B cell (primary cell): ENCODE measurements around the gene VGLL2. TPM values are rescaled to one million over a fixed set of nuclear protein-coding genes. Genes with fewer than 3 reads are reported as not detected.

Source experiments
- ATAC-seq: fragments of 200-7000 bp; cut with Tn5 transposase; one replicate; pipeline ENCODE4 v1.10.0; 2021; ENCODE audit warnings: low read depth, mild to moderate bottlenecking, moderate number of reproducible peaks, moderate library complexity
- CTCF ChIA-PET: fragments of 350-600 bp; sonication (Branson Sonifier 250); formaldehyde crosslinking; loops from one replicate; lab custom pipeline; 2021; ENCODE audit warnings: antibody characterized with exemption, inconsistent platforms; lab: Charles Lee
- POLR2A ChIA-PET: fragments of 350-600 bp; sonication (Branson Sonifier 250); formaldehyde crosslinking; loops from one replicate; lab custom pipeline; 2021; ENCODE audit warnings: antibody characterized with exemption; lab: Charles Lee
- DNase-seq: peaks from one replicate; pipeline ENCODE4 v3.0.0; 2013
- H2AFZ ChIP-seq: 2 replicates; pipeline ENCODE4 v1.6.1; 2012; ENCODE audit warnings: mild to moderate bottlenecking, low read depth, low read length; ENCODE audit not compliant: insufficient read depth, poor library complexity, severe bottlenecking
- H3K27ac ChIP-seq, 2 donors: 1 replicate in 1 of 2; 2 replicates in 1 of 2; pipeline ENCODE4 v1.5.1; 2012 to 2013; ENCODE audit warnings: low read length in 2 of 2, mild to moderate bottlenecking in 2 of 2, moderate library complexity in 1 of 2
- H3K27me3 ChIP-seq, 4 experiments: fragments of 200-600 bp in 1 of 4; sonication (generic) in 1 of 4; replicated peaks in 1 of 4; 1 replicate in 2 of 4; 2 replicates in 2 of 4; pipeline versions ENCODE4 v1.6.1 to v1.7.0; 2013 to 2016; ENCODE audit warnings: low read length in 3 of 4, mild to moderate bottlenecking in 2 of 4, mixed read lengths in 1 of 4, moderate library complexity in 1 of 4; ENCODE audit not compliant: insufficient read depth in 4 of 4, control insufficient read depth in 3 of 4; ENCODE audit errors: control extremely low read depth in 1 of 4
- H3K36me3 ChIP-seq, 2 experiments: replicated peaks in 1 of 2; 1 replicate in 1 of 2; 2 replicates in 1 of 2; pipeline versions ENCODE4 v1.6.1 to v1.7.1; 2013; ENCODE audit warnings: low read length in 1 of 2; ENCODE audit not compliant: insufficient read depth in 2 of 2, control insufficient read depth in 1 of 2; ENCODE audit errors: control extremely low read depth in 1 of 2, extremely low read depth in 1 of 2
- H3K4me1 ChIP-seq, 2 donors: fragments of 200-600 bp in 1 of 2; sonication (generic) in 1 of 2; 1 replicate in 1 of 2; 2 replicates in 1 of 2; pipeline versions ENCODE4 v1.5.1 to v1.6.1; 2013 to 2017; ENCODE audit warnings: low read length in 2 of 2; ENCODE audit not compliant: control insufficient read depth in 2 of 2, insufficient read depth in 2 of 2
- H3K4me2 ChIP-seq: replicated peaks from 2 replicates; pipeline ENCODE3; 2012; ENCODE audit warnings: mild to moderate bottlenecking, low read depth, low read length; ENCODE audit not compliant: poor library complexity, severe bottlenecking
- H3K4me3 ChIP-seq, 5 experiments: fragments of 200-600 bp in 1 of 5; sonication (generic) in 1 of 5; 1 replicate in 3 of 5; 2 replicates in 2 of 5; pipeline versions ENCODE4 v1.5.1 to v1.7.0; 2011 to 2016; ENCODE audit warnings: low read length in 4 of 5, mild to moderate bottlenecking in 4 of 5, low read depth in 2 of 5, control low read depth in 1 of 5, moderate library complexity in 1 of 5; ENCODE audit not compliant: insufficient read depth in 1 of 5; ENCODE audit errors: control extremely low read depth in 1 of 5, extremely low read depth in 1 of 5
- H3K79me2 ChIP-seq: fragments of 200-600 bp; sonication (generic); one replicate; pipeline ENCODE4 v1.6.0; 2016; ENCODE audit warnings: low read length; ENCODE audit not compliant: control insufficient read depth, insufficient read depth
- H3K9ac ChIP-seq: fragments of 200-600 bp; sonication (generic); 2 replicates; pipeline ENCODE4 v1.6.1; 2017; ENCODE audit warnings: mild to moderate bottlenecking, low read length, moderate library complexity
- H3K9me3 ChIP-seq, 3 donors: one replicate each; pipeline versions ENCODE4 v1.6.1 to v1.7.1; 2013; ENCODE audit warnings: low read length in 2 of 3; ENCODE audit not compliant: control insufficient read depth in 2 of 3, insufficient read depth in 1 of 3; ENCODE audit errors: control extremely low read depth in 1 of 3
- H4K20me1 ChIP-seq: 2 replicates; pipeline ENCODE4 v1.6.0; 2012; ENCODE audit warnings: mild to moderate bottlenecking, low read length; ENCODE audit not compliant: insufficient read depth, control insufficient read depth, poor library complexity, severe bottlenecking
- H3K27ac Mint-ChIP-seq: one replicate; pipeline ENCODE4 v1.8.0; 2021; ENCODE audit warnings: mixed read lengths
- H3K27me3 Mint-ChIP-seq: one replicate; pipeline ENCODE4 v1.8.0; 2021; ENCODE audit warnings: mixed read lengths
- H3K4me1 Mint-ChIP-seq: one replicate; pipeline ENCODE4 v1.8.0; 2021; ENCODE audit warnings: mixed read lengths
- H3K4me3 Mint-ChIP-seq: one replicate; pipeline ENCODE4 v1.8.0; 2021; ENCODE audit warnings: mixed read lengths
- H3K9me3 Mint-ChIP-seq: one replicate; pipeline ENCODE4 v1.8.0; 2022; ENCODE audit warnings: mixed read lengths; ENCODE audit not compliant: insufficient read depth
- CTCF ChIP-seq: fragments of 200-600 bp; IDR thresholded peaks from one replicate; pipeline ENCODE4 v1.8.0; 2022; ENCODE audit warnings: antibody characterized with exemption, mild to moderate bottlenecking
- EZH2 ChIP-seq: IDR thresholded peaks from 2 replicates; pipeline ENCODE4 v1.6.1; 2012; ENCODE audit warnings: borderline replicate concordance, low read depth, mild to moderate bottlenecking, moderate library complexity, low read length; ENCODE audit not compliant: insufficient read depth, poor library complexity, severe bottlenecking
- WGBS: methylation state at CpG from one replicate; pipeline ENCODE4 v1.1.5; 2013; ENCODE audit warnings: missing lambda C conversion rate; ENCODE audit not compliant: insufficient coverage; 5-methylcytosine and 5-hydroxymethylcytosine counted together
- intact Hi-C: fragments of 100-400 bp; cut with micrococcal nuclease; formaldehyde crosslinking; loops from one replicate; pipeline ENCODE4 v1.10.0; 2022
- polyA plus RNA-seq: library from polyadenylated mRNA; depleted of rRNA; stranded (reverse); fragments of >200 nt; gene quantifications from 2 replicates; pipeline ENCODE4 v1.2.3, GENCODE V29; 2012
- total RNA-seq, 2 donors: library from RNA; stranded (reverse); fragments of 120-200 nt in 1 of 2; gene quantifications; 1 replicate in 1 of 2; 2 replicates in 1 of 2; pipeline versions ENCODE4 v1.2.3 to v1.2.4, GENCODE V29; 2013 to 2022

The VGLL2 gene
- total and polyA plus RNA-seq, 2 donors (not counting 1 experiment from before 2014, with no cell fraction given), result not detected

DNA sequence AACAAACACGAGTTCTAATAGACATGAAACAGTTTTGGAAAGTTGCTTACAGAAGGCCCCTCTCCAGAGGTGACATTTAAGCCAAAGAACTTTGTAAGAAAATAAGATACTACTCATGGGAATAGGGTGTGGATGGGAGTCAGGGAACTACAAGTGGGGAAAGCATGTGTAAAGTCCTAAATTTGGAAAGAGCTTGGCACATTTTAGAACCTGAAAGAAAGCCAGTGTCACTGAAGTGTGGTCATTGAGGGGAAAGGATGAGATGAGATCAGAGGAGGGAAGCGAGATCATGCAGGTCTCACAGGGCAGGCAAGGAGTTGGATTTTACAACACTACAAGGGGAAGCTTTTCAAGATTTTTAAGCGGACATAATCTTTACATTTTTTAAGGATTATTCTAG lies 38.0 kb downstream of the VGLL2 start:
- no peak overlapping the region for H3K4me3 Mint-ChIP-seq
- no peaks in the 10 kb centered on the region for H3K36me3 ChIP-seq
- no peak for DNase-seq
- no peaks in the 10 kb centered on the region for H4K20me1 ChIP-seq
- no peaks in the 10 kb centered on the region for H3K9me3 Mint-ChIP-seq
- H3K4me1 Mint-ChIP-seq, result no peaks in the 10 kb centered on the region
- CTCF ChIA-PET, result no interaction called here
- WGBS, result no CpG with 5 or more reads among the region's 3 CpGs
- TF ChIP-seq EZH2 (no peak), CTCF (no peak)
- H3K4me2 ChIP-seq, result no peak overlapping the region
- H3K79me2 ChIP-seq, result no peaks in the 10 kb centered on the region
- no peaks in the 10 kb centered on the region for H3K4me1 ChIP-seq
- POLR2A ChIA-PET, result no interaction called here
- no peaks in the 10 kb centered on the region for H3K27me3 Mint-ChIP-seq
- no peaks in the 10 kb centered on the region for H3K9me3 ChIP-seq
- no peak overlapping the region for H3K4me3 ChIP-seq
- intact Hi-C loops, result no loop called here
- H3K27ac ChIP-seq, result no peak overlapping the region
- ATAC-seq, result no peak
- H2AFZ ChIP-seq, result no peak overlapping the region
- H3K9ac ChIP-seq, result no peak overlapping the region
- no peaks in the 10 kb centered on the region for H3K27me3 ChIP-seq
- H3K27ac Mint-ChIP-seq, result no peak overlapping the region

DNA sequence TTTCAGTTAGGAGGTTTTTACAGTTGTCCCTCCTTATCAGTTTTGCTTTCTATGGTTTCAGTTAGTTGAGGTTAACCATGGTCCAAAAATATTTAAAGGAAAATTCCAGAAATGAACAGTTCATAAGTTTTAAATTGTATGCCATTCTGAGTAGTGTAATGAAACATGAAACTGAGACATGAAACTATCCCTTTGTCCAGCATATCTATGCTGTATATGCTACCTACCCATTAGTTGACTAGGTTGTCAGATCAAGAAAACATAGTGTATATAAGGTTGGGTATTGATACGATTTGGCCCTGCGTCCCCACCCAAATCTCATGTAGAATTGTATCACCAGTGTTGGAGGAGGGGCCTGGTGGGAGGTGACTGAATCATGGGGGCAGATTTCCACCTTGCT lies 39.1 kb downstream of the VGLL2 start:
- no peaks in the 10 kb centered on the region for H3K36me3 ChIP-seq
- H2AFZ ChIP-seq, result no peak overlapping the region
- no peak for ATAC-seq
- CTCF ChIA-PET, result no interaction called here
- intact Hi-C loops, result no loop called here
- no peaks in the 10 kb centered on the region for H3K27me3 ChIP-seq
- Mint-ChIP-seq H3K4me3 (no peak overlapping the region), H3K9me3 (no peaks in the 10 kb centered on the region), H3K27me3 (no peaks in the 10 kb centered on the region), H3K4me1 (no peaks in the 10 kb centered on the region), H3K27ac (no peak overlapping the region)
- H4K20me1 ChIP-seq, result no peaks in the 10 kb centered on the region
- H3K4me2 ChIP-seq, result no peak overlapping the region
- no CpG with 5 or more reads among the region's 2 CpGs for WGBS
- H3K4me3 ChIP-seq, result no peak overlapping the region
- H3K4me1 ChIP-seq, result no peaks in the 10 kb centered on the region
- POLR2A ChIA-PET, result no interaction called here
- no peak for DNase-seq
- H3K79me2 ChIP-seq, result no peaks in the 10 kb centered on the region
- TF ChIP-seq EZH2 (no peak), CTCF (no peak)
- no peak overlapping the region for H3K9ac ChIP-seq
- H3K27ac ChIP-seq, result no peak overlapping the region
- H3K9me3 ChIP-seq, result no peaks in the 10 kb centered on the region
